Liver (tissue), 9 donors: ENCODE data around the gene PDCD2L. TPM values are rescaled to one million over a fixed set of nuclear protein-coding genes. Genes with fewer than 3 reads are reported as not detected.

Source experiments
- DNase-seq: peaks from one replicate; pipeline ENCODE4 v3.0.0-alpha.2; 2017; ENCODE audit warnings: low spot score
- H3K27ac ChIP-seq, 2 donors: one replicate each; pipeline ENCODE4 v1.7.0; 2013; ENCODE audit warnings: inconsistent platforms in 2 of 2, low read length in 2 of 2, control low read depth in 1 of 2, low read depth in 1 of 2, mild to moderate bottlenecking in 1 of 2
- H3K27me3 ChIP-seq, 4 donors: one replicate each; pipeline versions ENCODE4 v1.6.1 to v1.7.0; 2013; ENCODE audit warnings: low read length in 3 of 4, inconsistent platforms in 1 of 4, mild to moderate bottlenecking in 1 of 4, moderate library complexity in 1 of 4; ENCODE audit not compliant: control insufficient read depth in 4 of 4, insufficient read depth in 4 of 4
- H3K36me3 ChIP-seq, 4 donors: one replicate each; pipeline versions ENCODE4 v1.6.1 to v1.7.0; 2013; ENCODE audit warnings: low read length in 3 of 4, mild to moderate bottlenecking in 3 of 4, low read depth in 1 of 4, moderate library complexity in 1 of 4; ENCODE audit not compliant: control insufficient read depth in 4 of 4, insufficient read depth in 3 of 4
- H3K4me1 ChIP-seq, 4 donors: one replicate each; pipeline versions ENCODE4 v1.6.1 to v1.7.0; 2013; ENCODE audit warnings: low read length in 3 of 4, mild to moderate bottlenecking in 3 of 4, moderate library complexity in 1 of 4; ENCODE audit not compliant: control insufficient read depth in 4 of 4, insufficient read depth in 4 of 4
- H3K4me3 ChIP-seq, 3 donors: one replicate each; pipeline versions ENCODE4 v1.6.1 to v1.7.0; 2013; ENCODE audit warnings: low read length in 3 of 3, control low read depth in 1 of 3, low read depth in 1 of 3, mild to moderate bottlenecking in 1 of 3
- H3K9ac ChIP-seq, 2 donors: one replicate each; pipeline ENCODE4 v1.7.0; 2013; ENCODE audit warnings: low read length in 2 of 2, mild to moderate bottlenecking in 2 of 2, moderate library complexity in 2 of 2, control low read depth in 1 of 2, low read depth in 1 of 2
- H3K9me3 ChIP-seq, 4 donors: one replicate each; pipeline versions ENCODE4 v1.6.1 to v1.7.0; 2013; ENCODE audit warnings: low read length in 3 of 4; ENCODE audit not compliant: control insufficient read depth in 4 of 4
- ATF3 ChIP-seq: IDR thresholded peaks from 2 replicates; pipeline ENCODE4 v1.6.1; 2016; ENCODE audit warnings: antibody characterized with exemption
- EGR1 ChIP-seq, 2 donors: IDR thresholded peaks; 2 replicates each; pipeline ENCODE4 v1.6.1; 2016 to 2018; ENCODE audit warnings: antibody characterized with exemption in 2 of 2, low read depth in 2 of 2
- FOXA1 ChIP-seq: IDR thresholded peaks from 2 replicates; pipeline ENCODE4 v1.6.1; 2016; ENCODE audit warnings: antibody characterized with exemption
- GABPA ChIP-seq, 2 donors: IDR thresholded peaks in 1 of 2; conservative IDR thresholded peaks in 1 of 2; 2 replicates each; pipeline ENCODE4 v1.6.1; 2016; ENCODE audit warnings: antibody characterized with exemption in 2 of 2, mild to moderate bottlenecking in 1 of 2, moderate library complexity in 1 of 2
- HNF4A ChIP-seq, 2 donors: conservative IDR thresholded peaks; 2 replicates each; pipeline ENCODE4 v1.6.1; 2016; ENCODE audit warnings: antibody characterized with exemption in 2 of 2, mild to moderate bottlenecking in 2 of 2
- HNF4G ChIP-seq: IDR thresholded peaks from 2 replicates; pipeline ENCODE4 v1.6.1; 2016; ENCODE audit warnings: antibody characterized with exemption
- JUND ChIP-seq, 2 donors: IDR thresholded peaks; 2 replicates each; pipeline ENCODE4 v1.6.1; 2016; ENCODE audit warnings: antibody characterized with exemption in 2 of 2
- MAX ChIP-seq: IDR thresholded peaks from 2 replicates; pipeline ENCODE4 v1.6.1; 2016; ENCODE audit warnings: antibody characterized with exemption
- NR2F2 ChIP-seq: IDR thresholded peaks from 2 replicates; pipeline ENCODE4 v1.6.1; 2016; ENCODE audit warnings: antibody characterized with exemption
- RAD21 ChIP-seq, 2 donors: IDR thresholded peaks; 2 replicates each; pipeline ENCODE4 v1.6.1; 2016; ENCODE audit warnings: antibody characterized with exemption in 2 of 2, mild to moderate bottlenecking in 2 of 2
- RXRA ChIP-seq, 2 donors: IDR thresholded peaks; 2 replicates each; pipeline ENCODE4 v1.6.1; 2017 to 2018; ENCODE audit warnings: antibody characterized with exemption in 2 of 2, mild to moderate bottlenecking in 1 of 2
- SP1 ChIP-seq: IDR thresholded peaks from 2 replicates; pipeline ENCODE4 v1.6.1; 2018; ENCODE audit warnings: antibody characterized with exemption, mild to moderate bottlenecking
- TAF1 ChIP-seq: conservative IDR thresholded peaks from 2 replicates; pipeline ENCODE4 v1.6.1; 2016; ENCODE audit warnings: antibody characterized with exemption, mild to moderate bottlenecking
- WGBS: extraction: QIAGEN DNeasy Blood & Tissue Kit; methylation state at CpG from one replicate; pipeline ENCODE4 v1.1.7; 2013; 5-methylcytosine and 5-hydroxymethylcytosine counted together
- polyA plus RNA-seq, 2 donors: library from polyadenylated mRNA; stranded (reverse) in 1 of 2; unstranded in 1 of 2; fragments of 200-250 nt in 1 of 2; fragments of >200 nt in 1 of 2; fragmentation: Nextera tagmentation in 1 of 2; extraction: Ambion mirVana in 1 of 2; gene quantifications; one replicate each; pipeline versions ENCODE4 v1.2.1 to v1.2.3, GENCODE V29; 2013 to 2015
- total RNA-seq, 2 donors: library from RNA; depleted of rRNA; stranded (reverse); fragments of >200 nt; gene quantifications; one replicate each; pipeline ENCODE4 v1.2.3, GENCODE V29; 2014
- TF ChIP-seq, protein P1 (sequence below): fragments of 150-350 bp; IDR thresholded peaks from 2 replicates; pipeline ENCODE4 v1.5.1; 2017; ENCODE audit warnings: improper control_type of control experiment, low read depth, low read length; ENCODE audit not compliant: missing input control
- TF ChIP-seq, protein P2 (sequence below): IDR thresholded peaks from 2 replicates; pipeline ENCODE4 v1.6.1; 2016; ENCODE audit warnings: antibody characterized with exemption, mild to moderate bottlenecking
- TF ChIP-seq, protein P3 (sequence below): IDR thresholded peaks from 2 replicates; pipeline ENCODE4 v1.6.1; 2016; ENCODE audit warnings: antibody characterized with exemption
- donor health status: healthy.
- donor health status: healthy.
- donor health status: healthy.
- donor health status: healthy.
- donor health status: healthy.

The PDCD2L gene
- total and polyA plus RNA-seq, 4 donors: 3.8 to 7.6 (median 5.1) TPM

- H3K9me3 ChIP-seq: no peaks in the 10 kb centered on the region
- H3K4me3 ChIP-seq: no peak overlapping the region
- WGBS: 98% methylated on average over 13 of the region's 13 CpGs
- peaks cover 2 to 21% (median 4%) of the 10 kb centered on the region in 4 donors for H3K36me3 ChIP-seq
- no peak overlapping the region for H3K9ac ChIP-seq
- TF ChIP-seq SP1: no peak
- no peak for TF ChIP-seq FOXA1
- TF ChIP-seq, protein P1, sequence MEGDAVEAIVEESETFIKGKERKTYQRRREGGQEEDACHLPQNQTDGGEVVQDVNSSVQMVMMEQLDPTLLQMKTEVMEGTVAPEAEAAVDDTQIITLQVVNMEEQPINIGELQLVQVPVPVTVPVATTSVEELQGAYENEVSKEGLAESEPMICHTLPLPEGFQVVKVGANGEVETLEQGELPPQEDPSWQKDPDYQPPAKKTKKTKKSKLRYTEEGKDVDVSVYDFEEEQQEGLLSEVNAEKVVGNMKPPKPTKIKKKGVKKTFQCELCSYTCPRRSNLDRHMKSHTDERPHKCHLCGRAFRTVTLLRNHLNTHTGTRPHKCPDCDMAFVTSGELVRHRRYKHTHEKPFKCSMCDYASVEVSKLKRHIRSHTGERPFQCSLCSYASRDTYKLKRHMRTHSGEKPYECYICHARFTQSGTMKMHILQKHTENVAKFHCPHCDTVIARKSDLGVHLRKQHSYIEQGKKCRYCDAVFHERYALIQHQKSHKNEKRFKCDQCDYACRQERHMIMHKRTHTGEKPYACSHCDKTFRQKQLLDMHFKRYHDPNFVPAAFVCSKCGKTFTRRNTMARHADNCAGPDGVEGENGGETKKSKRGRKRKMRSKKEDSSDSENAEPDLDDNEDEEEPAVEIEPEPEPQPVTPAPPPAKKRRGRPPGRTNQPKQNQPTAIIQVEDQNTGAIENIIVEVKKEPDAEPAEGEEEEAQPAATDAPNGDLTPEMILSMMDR: no peak
- TF ChIP-seq, protein P2, sequence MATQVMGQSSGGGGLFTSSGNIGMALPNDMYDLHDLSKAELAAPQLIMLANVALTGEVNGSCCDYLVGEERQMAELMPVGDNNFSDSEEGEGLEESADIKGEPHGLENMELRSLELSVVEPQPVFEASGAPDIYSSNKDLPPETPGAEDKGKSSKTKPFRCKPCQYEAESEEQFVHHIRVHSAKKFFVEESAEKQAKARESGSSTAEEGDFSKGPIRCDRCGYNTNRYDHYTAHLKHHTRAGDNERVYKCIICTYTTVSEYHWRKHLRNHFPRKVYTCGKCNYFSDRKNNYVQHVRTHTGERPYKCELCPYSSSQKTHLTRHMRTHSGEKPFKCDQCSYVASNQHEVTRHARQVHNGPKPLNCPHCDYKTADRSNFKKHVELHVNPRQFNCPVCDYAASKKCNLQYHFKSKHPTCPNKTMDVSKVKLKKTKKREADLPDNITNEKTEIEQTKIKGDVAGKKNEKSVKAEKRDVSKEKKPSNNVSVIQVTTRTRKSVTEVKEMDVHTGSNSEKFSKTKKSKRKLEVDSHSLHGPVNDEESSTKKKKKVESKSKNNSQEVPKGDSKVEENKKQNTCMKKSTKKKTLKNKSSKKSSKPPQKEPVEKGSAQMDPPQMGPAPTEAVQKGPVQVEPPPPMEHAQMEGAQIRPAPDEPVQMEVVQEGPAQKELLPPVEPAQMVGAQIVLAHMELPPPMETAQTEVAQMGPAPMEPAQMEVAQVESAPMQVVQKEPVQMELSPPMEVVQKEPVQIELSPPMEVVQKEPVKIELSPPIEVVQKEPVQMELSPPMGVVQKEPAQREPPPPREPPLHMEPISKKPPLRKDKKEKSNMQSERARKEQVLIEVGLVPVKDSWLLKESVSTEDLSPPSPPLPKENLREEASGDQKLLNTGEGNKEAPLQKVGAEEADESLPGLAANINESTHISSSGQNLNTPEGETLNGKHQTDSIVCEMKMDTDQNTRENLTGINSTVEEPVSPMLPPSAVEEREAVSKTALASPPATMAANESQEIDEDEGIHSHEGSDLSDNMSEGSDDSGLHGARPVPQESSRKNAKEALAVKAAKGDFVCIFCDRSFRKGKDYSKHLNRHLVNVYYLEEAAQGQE: no peak
- no peak for TF ChIP-seq RXRA (IDR thresholded peaks at IDR 0.05)
- TF ChIP-seq RAD21 (IDR thresholded peaks at IDR 0.05): no peak
- no peak for TF ChIP-seq HNF4G
- TF ChIP-seq JUND (IDR thresholded peaks at IDR 0.05): no peak
- TF ChIP-seq EGR1 (IDR thresholded peaks at IDR 0.05; ENCODE audit: low read depth in 2 of 2): no peak
- TF ChIP-seq ATF3: no peak
- no peak for TF ChIP-seq NR2F2
- TF ChIP-seq MAX: no peak
- TF ChIP-seq, protein P3, sequence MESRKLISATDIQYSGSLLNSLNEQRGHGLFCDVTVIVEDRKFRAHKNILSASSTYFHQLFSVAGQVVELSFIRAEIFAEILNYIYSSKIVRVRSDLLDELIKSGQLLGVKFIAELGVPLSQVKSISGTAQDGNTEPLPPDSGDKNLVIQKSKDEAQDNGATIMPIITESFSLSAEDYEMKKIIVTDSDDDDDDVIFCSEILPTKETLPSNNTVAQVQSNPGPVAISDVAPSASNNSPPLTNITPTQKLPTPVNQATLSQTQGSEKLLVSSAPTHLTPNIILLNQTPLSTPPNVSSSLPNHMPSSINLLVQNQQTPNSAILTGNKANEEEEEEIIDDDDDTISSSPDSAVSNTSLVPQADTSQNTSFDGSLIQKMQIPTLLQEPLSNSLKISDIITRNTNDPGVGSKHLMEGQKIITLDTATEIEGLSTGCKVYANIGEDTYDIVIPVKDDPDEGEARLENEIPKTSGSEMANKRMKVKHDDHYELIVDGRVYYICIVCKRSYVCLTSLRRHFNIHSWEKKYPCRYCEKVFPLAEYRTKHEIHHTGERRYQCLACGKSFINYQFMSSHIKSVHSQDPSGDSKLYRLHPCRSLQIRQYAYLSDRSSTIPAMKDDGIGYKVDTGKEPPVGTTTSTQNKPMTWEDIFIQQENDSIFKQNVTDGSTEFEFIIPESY: no peak
- no peak for TF ChIP-seq HNF4A (conservative IDR thresholded peaks at IDR 0.05)
- no peak for TF ChIP-seq TAF1
- no peaks in the 10 kb centered on the region for H3K27me3 ChIP-seq
- no peak overlapping the region for H3K27ac ChIP-seq
- DNase-seq: no peak
- H3K4me1 ChIP-seq: no peaks in the 10 kb centered on the region
Measured at GRCh38 chr19:34411216-34411615, 7.0 kb downstream of the PDCD2L start.

- Histone ChIP-seq H3K4me3 (no peak overlapping the region), H3K27me3 (no peaks in the 10 kb centered on the region), H3K9ac (no peak overlapping the region), H3K4me1 (no peaks in the 10 kb centered on the region), H3K36me3 (peaks cover 2 to 17% (median 5%) of the 10 kb centered on the region in 4 donors), H3K27ac (no peak overlapping the region), H3K9me3 (no peaks in the 10 kb centered on the region)
- no peak for DNase-seq
- WGBS: 95% methylated on average over 7 of the region's 7 CpGs
- TF ChIP-seq HNF4A (conservative IDR thresholded peaks at IDR 0.05): no peak
- TF ChIP-seq GABPA (IDR thresholded peaks at IDR 0.05 in 1 of 2, conservative IDR thresholded peaks at IDR 0.05 in 1 of 2): no peak
- no peak for TF ChIP-seq ATF3
- no peak for TF ChIP-seq NR2F2
- TF ChIP-seq MAX: no peak
- TF ChIP-seq FOXA1: no peak
- TF ChIP-seq HNF4G: no peak
- TF ChIP-seq, protein P2: no peak
- TF ChIP-seq, protein P3: no peak
Measured at GRCh38 chr19:34416021-34416545, 11.9 kb downstream of the PDCD2L start.
